ENCODE results near the gene PTPRG.

DNA sequence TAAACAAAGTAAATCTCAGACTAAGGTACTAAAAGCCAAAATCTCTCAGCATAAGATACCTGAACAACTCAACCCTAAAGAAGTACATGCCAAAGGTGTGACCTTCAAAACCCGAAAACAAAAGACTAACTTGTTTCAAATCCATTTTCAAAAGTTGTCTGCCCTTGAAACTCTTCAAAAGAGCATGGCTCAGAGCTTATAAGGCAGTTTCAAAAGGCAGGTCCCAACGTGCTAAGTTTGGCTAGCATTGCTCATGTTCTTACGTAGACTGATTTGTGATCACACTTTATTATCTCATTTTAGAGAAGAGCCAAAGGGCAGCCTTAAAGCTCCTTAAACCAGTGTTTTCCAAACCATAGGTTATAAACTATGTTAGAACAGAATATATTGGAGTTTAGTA lies 699.8 kb downstream of the PTPRG start:
- TF ChIP-seq, protein P1, sequence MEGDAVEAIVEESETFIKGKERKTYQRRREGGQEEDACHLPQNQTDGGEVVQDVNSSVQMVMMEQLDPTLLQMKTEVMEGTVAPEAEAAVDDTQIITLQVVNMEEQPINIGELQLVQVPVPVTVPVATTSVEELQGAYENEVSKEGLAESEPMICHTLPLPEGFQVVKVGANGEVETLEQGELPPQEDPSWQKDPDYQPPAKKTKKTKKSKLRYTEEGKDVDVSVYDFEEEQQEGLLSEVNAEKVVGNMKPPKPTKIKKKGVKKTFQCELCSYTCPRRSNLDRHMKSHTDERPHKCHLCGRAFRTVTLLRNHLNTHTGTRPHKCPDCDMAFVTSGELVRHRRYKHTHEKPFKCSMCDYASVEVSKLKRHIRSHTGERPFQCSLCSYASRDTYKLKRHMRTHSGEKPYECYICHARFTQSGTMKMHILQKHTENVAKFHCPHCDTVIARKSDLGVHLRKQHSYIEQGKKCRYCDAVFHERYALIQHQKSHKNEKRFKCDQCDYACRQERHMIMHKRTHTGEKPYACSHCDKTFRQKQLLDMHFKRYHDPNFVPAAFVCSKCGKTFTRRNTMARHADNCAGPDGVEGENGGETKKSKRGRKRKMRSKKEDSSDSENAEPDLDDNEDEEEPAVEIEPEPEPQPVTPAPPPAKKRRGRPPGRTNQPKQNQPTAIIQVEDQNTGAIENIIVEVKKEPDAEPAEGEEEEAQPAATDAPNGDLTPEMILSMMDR (IDR thresholded peaks at IDR 0.05; ENCODE audit: low read depth, low read length), result no peak
- no peak for TF ChIP-seq EZH2phosphoT487 (IDR thresholded peaks at IDR 0.05; ENCODE audit: low read depth)

All from OCI-LY3 (cell line).